Transverse colon (tissue), 3 donors: ENCODE results near the gene PSMB3.

ENCODE experiments used
- EP300 ChIP-seq: sonication (generic); formaldehyde crosslinking; IDR thresholded peaks from one replicate; pipeline ENCODE4 v1.6.1; 2017; ENCODE audit warnings: antibody characterized with exemption, low read depth
- POLR2AphosphoS5 ChIP-seq, 3 donors: sonication (generic); formaldehyde crosslinking; IDR thresholded peaks; one replicate each; pipeline ENCODE4 v1.6.1; 2016; ENCODE audit warnings: antibody characterized with exemption in 3 of 3

DNA sequence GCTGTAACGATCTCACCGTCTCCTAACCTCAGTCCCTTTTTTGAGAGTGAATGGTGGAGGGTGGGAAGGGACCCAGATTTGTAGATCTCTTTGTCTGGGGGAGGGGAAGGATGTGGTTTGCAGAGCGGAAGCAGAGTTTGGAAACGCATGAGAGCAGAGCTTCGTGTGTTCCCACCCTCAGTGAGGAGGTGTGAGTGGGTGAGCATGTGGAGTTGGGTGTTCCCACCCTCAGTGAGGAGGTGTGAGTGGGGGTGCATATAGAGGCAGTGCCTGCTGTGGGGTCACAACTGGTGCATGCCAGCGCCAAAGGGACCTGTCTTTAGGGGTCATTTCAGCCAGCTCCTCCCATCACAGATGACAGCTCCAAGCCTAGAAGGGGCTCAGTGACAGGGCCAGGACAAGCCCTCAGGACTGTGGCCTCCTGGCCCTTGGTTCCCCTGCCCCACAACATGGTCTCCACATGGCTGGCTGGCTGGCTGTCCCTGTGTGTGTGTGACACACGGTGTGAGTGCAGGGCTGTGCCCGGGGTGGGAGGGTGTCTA is 24.2 kb upstream of the PSMB3 start:
- no peak for TF ChIP-seq EP300
- no peak for TF ChIP-seq POLR2AphosphoS5 (IDR thresholded peaks at IDR 0.05)
